ENCODE data around the gene CD9. TPM values are rescaled to one million over a fixed set of nuclear protein-coding genes. Genes with fewer than 3 reads are reported as not detected.

The CD9 gene
- total RNA-seq, 1 experiment from 2014 or later = 43.6 TPM

- no peak for DNase-seq (ENCODE audit: extremely low read depth, low read depth)
Observed at GRCh38 chr12:6235499-6235898, 35.3 kb downstream of the CD9 start.

- DNase-seq (ENCODE audit: extremely low read depth, low read depth) = no peak
Observed at GRCh38 chr12:6235906-6236640, 35.9 kb downstream of the CD9 start.

- no peak for DNase-seq (ENCODE audit: extremely low read depth, low read depth)
Observed at GRCh38 chr12:6236641-6236940, 36.4 kb downstream of the CD9 start.

- no peak for DNase-seq (ENCODE audit: extremely low read depth, low read depth)
Observed at GRCh38 chr12:6237830-6238229, 37.6 kb downstream of the CD9 start.

- DNase-seq (ENCODE audit: extremely low read depth, low read depth) = no peak
Observed at GRCh38 chr12:6238875-6239274, 38.7 kb downstream of the CD9 start.

- no peak for DNase-seq (ENCODE audit: extremely low read depth, low read depth)
Observed at GRCh38 chr12:6241495-6241894, 41.3 kb downstream of the CD9 start.

- DNase-seq (ENCODE audit: extremely low read depth, low read depth) = no peak
Observed at GRCh38 chr12:6249580-6249979, 49.4 kb downstream of the CD9 start.

GRCh38 chr12:6250343-6250742 lies 50.1 kb downstream of the CD9 start:
- DNase-seq (ENCODE audit: extremely low read depth, low read depth) = no peak

- DNase-seq (ENCODE audit: extremely low read depth, low read depth) = no peak
Observed at GRCh38 chr12:6253278-6253677, 53.1 kb downstream of the CD9 start.

GRCh38 chr12:6254491-6254890 lies 54.3 kb downstream of the CD9 start:
- no peak for DNase-seq (ENCODE audit: extremely low read depth, low read depth)

GRCh38 chr12:6257007-6257406 lies 56.8 kb downstream of the CD9 start:
- no peak for DNase-seq (ENCODE audit: extremely low read depth, low read depth)

GRCh38 chr12:6262211-6262610 lies 62.0 kb downstream of the CD9 start:
- DNase-seq (ENCODE audit: extremely low read depth, low read depth) = no peak

- DNase-seq (ENCODE audit: extremely low read depth, low read depth) = no peak
Observed at GRCh38 chr12:6262623-6263022, 62.4 kb downstream of the CD9 start.

- DNase-seq (ENCODE audit: extremely low read depth, low read depth) = no peak
Observed at GRCh38 chr12:6263931-6264330, 63.7 kb downstream of the CD9 start.

GRCh38 chr12:6264402-6265037 lies 64.3 kb downstream of the CD9 start:
- no peak for DNase-seq (ENCODE audit: extremely low read depth, low read depth)

- no peak for DNase-seq (ENCODE audit: extremely low read depth, low read depth)
Observed at GRCh38 chr12:6265038-6265405, 64.8 kb downstream of the CD9 start.

GRCh38 chr12:6266541-6266966 lies 66.4 kb downstream of the CD9 start:
- DNase-seq (ENCODE audit: extremely low read depth, low read depth) = no peak

- no peak for DNase-seq (ENCODE audit: extremely low read depth, low read depth)
Observed at GRCh38 chr12:6266971-6267721, 66.9 kb downstream of the CD9 start.

- DNase-seq (ENCODE audit: extremely low read depth, low read depth) = no peak
Observed at GRCh38 chr12:6268484-6269157, 68.4 kb downstream of the CD9 start.

GRCh38 chr12:6269986-6270385 lies 69.8 kb downstream of the CD9 start:
- DNase-seq (ENCODE audit: extremely low read depth, low read depth) = no peak

- no peak for DNase-seq (ENCODE audit: extremely low read depth, low read depth)
Observed at GRCh38 chr12:6271281-6271680, 71.1 kb downstream of the CD9 start.
